HG02981 (cell line): ENCODE data around the gene F5.
"Not testable (repeated sequence)": the region's sequence is repeated elsewhere in the genome, so short reads cannot be mapped to it uniquely, and the experiment has no call there.

Experiments
- ATAC-seq: cut with Tn5 transposase; IDR thresholded peaks from one replicate; pipeline ENCODE4 v1.9.1; 2021; ENCODE audit warnings: mild to moderate bottlenecking, moderate library complexity; ENCODE audit not compliant: unreplicated experiment

Gene F5

DNA sequence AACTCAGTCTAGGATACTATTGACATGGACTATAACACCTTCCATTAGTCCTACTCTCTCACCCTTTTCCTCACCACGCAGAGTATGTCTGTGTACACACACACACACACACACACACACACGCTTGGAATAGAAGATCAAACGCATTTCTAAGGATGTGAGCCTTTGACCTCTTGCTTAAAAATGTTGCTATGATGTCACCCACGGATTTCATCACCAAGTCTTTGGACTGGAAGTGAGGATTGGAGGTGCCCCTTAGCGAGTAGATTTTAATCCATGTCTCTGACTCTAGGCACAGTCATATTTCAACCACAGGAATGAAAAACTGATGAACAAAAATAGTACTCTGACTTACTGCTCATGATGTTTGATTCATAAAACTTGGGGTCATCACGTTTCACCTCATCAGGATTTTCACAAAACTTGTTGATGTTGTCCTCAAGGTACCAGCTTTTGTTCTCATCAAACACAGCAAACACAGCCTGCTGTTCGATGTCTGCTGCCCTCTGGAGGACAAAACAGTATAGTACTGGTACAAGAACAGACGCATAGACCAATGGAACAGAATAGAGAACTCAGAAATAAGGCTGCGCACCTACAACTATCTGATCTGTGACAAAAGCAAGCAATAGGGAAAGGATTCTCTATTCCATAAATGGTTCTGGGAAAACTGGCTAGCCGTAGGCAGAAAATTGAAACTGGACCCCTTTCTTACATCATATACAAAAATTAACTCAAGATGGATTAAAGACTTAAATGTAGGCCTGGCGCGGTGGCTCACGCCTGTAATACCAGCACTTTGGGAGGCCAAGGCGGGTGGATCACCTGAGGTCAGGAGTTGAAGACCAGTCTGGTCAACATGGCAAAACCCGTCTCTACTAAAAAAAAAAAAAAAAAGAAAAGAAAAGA is 39.9 kb downstream of the F5 start:
- ATAC-seq = no peak

- ATAC-seq = no peak
These were observed 40.8 kb downstream of the F5 start for GRCh38 chr1:169545472-169545871.

GRCh38 chr1:169538998-169539871 is 47.0 kb downstream of the F5 start:
- ATAC-seq = no peak

- ATAC-seq = no peak
These were observed 51.6 kb downstream of the F5 start for GRCh38 chr1:169534653-169535052.

DNA sequence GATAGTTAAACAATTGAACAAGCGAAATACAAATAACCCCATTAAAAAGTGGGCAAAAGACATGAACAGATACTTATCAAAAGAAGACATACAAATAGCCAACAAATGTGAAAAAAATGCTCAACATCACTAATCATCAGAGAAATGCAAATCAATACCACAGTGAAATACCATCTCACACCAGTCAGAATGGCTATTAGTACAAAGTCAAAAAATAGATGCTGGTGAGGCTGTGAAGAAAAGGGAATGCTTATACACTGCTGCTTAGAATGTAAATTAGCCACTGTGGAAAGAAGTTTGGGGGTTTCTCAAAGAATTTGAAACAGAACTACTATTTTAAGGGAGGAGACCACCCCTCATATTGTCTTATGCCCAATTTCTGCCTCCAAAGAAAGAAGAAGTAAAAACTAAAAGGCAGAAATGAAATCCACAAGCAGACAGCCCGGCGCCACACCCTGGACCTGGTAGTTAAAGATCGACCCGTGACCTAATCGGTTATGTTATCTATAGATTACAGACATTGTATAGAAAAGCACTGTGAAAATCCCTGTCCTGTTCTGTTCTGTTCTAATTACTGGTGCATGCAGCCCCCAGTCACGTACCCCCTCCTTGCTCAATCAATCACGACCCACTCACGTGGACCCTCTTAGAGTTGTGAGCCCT is 52.6 kb downstream of the F5 start:
- ATAC-seq = not testable (repeated sequence)

DNA sequence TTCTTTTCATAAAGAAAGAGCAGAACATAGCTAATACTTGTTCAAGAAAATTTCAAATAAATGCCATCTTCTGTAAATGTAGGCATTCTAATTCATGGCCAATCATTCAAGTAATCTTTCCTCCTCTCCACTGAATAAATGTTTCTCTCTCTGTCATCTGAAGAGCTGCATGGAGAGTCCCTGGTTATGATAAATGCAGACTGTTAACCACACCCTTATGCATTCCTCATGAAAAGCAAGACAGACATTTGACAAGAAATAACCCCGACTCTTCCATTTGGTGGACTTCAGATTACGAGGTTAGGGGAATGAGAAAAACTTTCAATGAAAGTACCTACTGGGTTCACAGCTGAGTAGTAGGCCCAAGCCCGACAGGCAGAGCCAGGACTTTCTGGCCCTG is 55.8 kb downstream of the F5 start:
- ATAC-seq = no peak

DNA sequence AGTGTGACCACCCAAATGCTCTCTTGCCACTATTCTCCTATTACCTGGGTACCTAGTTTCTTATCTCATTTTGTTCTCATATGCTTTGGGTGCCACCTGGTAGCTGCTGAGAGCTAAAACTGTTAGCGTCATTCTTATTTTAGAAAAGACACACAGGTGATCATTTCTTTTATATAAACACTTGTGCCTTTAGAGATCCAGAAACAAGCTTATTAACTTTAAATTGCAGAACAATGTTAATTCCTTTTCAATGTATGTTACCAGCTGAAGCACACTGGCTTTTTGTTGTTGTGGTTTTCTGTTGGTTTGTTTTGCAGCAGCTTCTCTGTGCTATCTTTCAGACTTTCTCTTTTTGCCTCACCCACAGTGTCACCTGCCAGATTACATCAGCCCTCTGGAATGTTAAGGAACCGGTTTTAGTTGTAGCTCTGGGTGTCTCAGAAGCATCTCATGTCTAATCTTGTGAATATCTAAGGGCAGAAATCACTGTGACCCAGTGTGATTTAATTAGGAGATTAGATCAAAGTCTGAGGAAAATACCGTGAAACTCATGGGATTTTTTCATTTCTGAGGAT is 57.1 kb downstream of the F5 start:
- no peak for ATAC-seq

GRCh38 chr1:169528215-169529067 is 57.8 kb downstream of the F5 start:
- ATAC-seq = peak; percentile 53

DNA sequence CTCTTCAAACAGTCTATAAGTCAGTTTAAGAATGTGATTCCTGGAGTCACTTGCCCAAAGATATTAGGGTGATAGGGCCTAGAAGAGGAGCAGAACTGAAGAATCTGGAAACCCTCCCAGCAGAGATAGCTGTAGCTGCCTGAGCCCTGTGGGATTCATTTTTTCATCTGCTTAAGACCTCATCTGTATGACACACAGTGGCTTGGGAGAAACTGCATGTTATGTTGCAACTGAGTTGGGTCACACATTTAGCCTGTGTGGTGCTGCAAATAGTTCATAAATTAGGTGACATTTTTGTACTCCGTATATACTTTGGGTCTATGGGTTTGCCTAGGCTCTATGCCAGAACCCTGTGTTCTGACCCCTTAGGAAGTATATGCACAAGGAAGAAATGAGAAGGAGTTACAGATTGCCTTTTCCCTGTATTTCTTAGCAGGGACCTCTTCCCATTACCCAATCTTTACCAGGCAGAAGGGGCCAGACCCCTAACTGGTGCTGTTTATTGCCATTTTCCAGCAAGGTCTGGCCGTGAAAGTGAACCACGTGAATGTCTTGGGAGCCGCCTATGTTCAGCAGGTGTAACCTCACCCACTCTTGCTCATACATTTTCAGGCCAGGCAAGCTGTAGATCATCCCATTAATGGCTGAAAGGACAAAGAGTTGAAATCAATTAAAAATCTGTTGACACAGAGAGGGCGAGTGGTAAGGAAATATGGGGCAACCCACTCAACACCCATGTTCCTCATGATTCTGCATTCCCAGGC is 58.6 kb downstream of the F5 start:
- ATAC-seq = no peak

- ATAC-seq = no peak
These were observed 59.3 kb downstream of the F5 start for GRCh38 chr1:169527001-169527400.

- ATAC-seq = no peak
These were observed 60.0 kb downstream of the F5 start for GRCh38 chr1:169526120-169526832.

DNA sequence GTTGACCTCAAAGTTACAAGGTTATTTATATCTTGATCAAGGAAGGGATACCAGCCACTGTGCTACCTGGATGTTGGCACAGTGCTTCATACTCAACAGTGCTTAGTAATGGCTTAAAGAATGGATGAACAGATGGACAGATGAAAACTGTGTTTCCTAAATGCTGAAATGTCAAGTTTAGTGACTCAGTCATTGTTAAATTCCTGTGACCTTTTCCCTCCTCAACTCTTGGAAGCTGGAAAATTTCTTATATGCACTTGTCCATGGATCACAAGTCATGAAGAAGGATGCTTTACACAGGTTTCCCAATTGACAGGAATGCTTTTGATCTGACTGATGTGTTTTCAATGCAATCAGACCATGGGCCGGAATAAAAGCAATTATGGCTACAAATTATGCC is 60.9 kb downstream of the F5 start:
- ATAC-seq = no peak

DNA sequence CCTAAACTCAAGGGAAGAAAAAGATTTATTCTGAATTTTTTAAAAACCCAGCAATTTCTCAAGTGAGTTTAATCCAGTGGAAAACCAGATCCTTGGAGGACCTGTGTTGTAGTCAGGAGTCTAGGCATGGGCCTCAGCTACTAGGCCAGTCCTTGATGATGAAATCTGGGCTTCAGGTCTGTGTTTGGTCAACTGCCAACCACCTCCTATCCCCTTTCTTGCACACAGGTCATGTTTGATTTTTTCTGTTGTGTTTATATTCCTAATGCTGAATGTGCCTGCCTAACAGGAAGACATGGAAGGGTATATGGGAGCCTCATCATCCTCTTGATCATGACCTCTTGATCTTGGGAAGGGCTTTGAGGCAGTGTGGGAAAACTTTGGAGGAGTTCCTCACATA is 62.4 kb downstream of the F5 start:
- no peak for ATAC-seq

DNA sequence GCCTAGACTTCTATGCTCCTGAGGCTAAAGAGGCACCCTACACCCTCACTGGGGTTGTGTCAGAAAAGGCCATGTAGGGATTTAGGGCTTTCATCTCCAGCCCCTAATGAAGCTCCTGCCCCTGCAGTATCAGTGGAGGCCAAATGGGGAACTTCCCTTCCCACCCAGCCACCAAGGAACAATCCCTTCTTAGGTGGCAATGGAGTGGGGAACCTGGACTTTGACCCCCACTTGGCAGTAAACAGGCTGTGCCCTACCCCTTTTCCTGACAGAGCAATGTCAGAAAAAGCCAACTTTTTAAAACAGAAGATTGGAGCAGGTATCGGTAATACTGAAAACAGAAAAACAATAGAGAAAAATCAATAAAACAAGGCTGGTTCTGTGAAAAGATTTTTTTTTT is 65.1 kb downstream of the F5 start:
- no peak for ATAC-seq

- ATAC-seq = no peak
These were observed 68.6 kb downstream of the F5 start for GRCh38 chr1:169517558-169518186.

GRCh38 chr1:169515641-169516040 is 70.6 kb downstream of the F5 start:
- ATAC-seq = no peak

- no peak for ATAC-seq
These were observed 71.6 kb downstream of the F5 start for GRCh38 chr1:169514566-169515270.

DNA sequence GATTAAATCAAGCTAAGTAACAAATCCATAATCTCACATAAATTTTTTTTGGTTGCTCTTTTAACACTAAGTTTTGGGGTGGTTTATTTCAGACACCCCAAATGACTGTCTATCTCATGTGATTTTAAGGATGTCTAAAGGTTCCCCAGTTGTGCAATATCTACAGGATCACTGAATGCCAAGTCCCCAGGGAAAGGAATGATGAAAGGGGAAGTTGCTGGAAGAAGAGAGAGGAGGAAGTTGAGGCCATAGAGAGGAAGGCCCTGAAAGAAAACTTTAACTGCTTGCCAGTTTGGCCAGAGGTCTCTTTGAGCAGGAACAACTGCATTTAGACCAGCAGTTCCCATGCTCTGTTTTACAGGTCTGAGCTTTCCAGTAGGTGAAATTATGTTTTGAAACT is 73.1 kb downstream of the F5 start:
- ATAC-seq = no peak
